Mesenchymal stem cell (in vitro differentiated cells and primary cell): ENCODE results near the gene TRIM31.
A peak's percentile ranks its signal among the peaks of the same experiment; 100 is the strongest.

ENCODE experiments used
- DNase-seq: peaks from one replicate; pipeline ENCODE4 v3.0.0-alpha.2; 2013
- H2AFZ ChIP-seq: one replicate; pipeline ENCODE4 v1.6.1; 2013; ENCODE audit warnings: low read depth, mild to moderate bottlenecking, control low read depth, inconsistent platforms, low read length, moderate library complexity
- H2AK5ac ChIP-seq: 2 replicates; pipeline ENCODE4 v1.6.1; 2013; ENCODE audit warnings: low read length, moderate library complexity, mild to moderate bottlenecking, inconsistent platforms; ENCODE audit not compliant: severe bottlenecking
- H2BK120ac ChIP-seq: one replicate; pipeline ENCODE4 v1.6.1; 2013; ENCODE audit warnings: low read depth, mild to moderate bottlenecking, inconsistent platforms, low read length, moderate library complexity
- H2BK12ac ChIP-seq, 2 experiments: one replicate each; pipeline ENCODE4 v1.6.1; 2013; ENCODE audit warnings: inconsistent platforms in 2 of 2, low read length in 2 of 2, mild to moderate bottlenecking in 2 of 2, moderate library complexity in 2 of 2, control low read depth in 1 of 2
- H2BK15ac ChIP-seq: one replicate; pipeline ENCODE4 v1.6.1; 2013; ENCODE audit warnings: mild to moderate bottlenecking, low read depth, inconsistent platforms; ENCODE audit not compliant: poor library complexity, severe bottlenecking
- H2BK5ac ChIP-seq: 2 replicates; pipeline ENCODE4 v1.6.1; 2013; ENCODE audit warnings: low read depth, mild to moderate bottlenecking, low read length, control low read depth, inconsistent platforms; ENCODE audit not compliant: poor library complexity, severe bottlenecking
- H3K14ac ChIP-seq, 2 experiments: one replicate each; pipeline ENCODE4 v1.6.1; 2013; ENCODE audit warnings: inconsistent platforms in 2 of 2, low read length in 2 of 2, control low read depth in 1 of 2, mild to moderate bottlenecking in 1 of 2, moderate library complexity in 1 of 2
- H3K18ac ChIP-seq, 2 experiments: one replicate each; pipeline ENCODE4 v1.6.1; 2013; ENCODE audit warnings: inconsistent platforms in 2 of 2, low read length in 2 of 2, control low read depth in 1 of 2, low read depth in 1 of 2, mild to moderate bottlenecking in 1 of 2
- H3K23ac ChIP-seq, 2 experiments: one replicate each; pipeline ENCODE4 v1.6.1; 2013; ENCODE audit warnings: inconsistent platforms in 2 of 2, low read length in 2 of 2, mild to moderate bottlenecking in 2 of 2, moderate library complexity in 2 of 2, control low read depth in 1 of 2
- H3K27ac ChIP-seq: 2 replicates; pipeline ENCODE4 v1.5.1; 2013; ENCODE audit warnings: mild to moderate bottlenecking, moderate library complexity, low read length, control low read depth, inconsistent platforms; ENCODE audit not compliant: poor library complexity, severe bottlenecking
- H3K27me3 ChIP-seq, 2 experiments: 2 replicates each; pipeline versions ENCODE4 v1.6.1 to v1.7.0; 2013; ENCODE audit warnings: low read length in 2 of 2, mild to moderate bottlenecking in 2 of 2, moderate library complexity in 2 of 2, control low read depth in 1 of 2, inconsistent platforms in 1 of 2; ENCODE audit not compliant: control insufficient read depth in 1 of 2, insufficient read depth in 1 of 2
- H3K36me3 ChIP-seq, 2 experiments: 2 replicates each; pipeline versions ENCODE4 v1.6.1 to v1.7.0; 2013; ENCODE audit warnings: low read length in 2 of 2, control low read depth in 1 of 2, inconsistent platforms in 1 of 2, low read depth in 1 of 2, mild to moderate bottlenecking in 1 of 2; ENCODE audit not compliant: insufficient read depth in 2 of 2, control insufficient read depth in 1 of 2
- H3K4ac ChIP-seq, 2 experiments: one replicate each; pipeline ENCODE4 v1.6.1; 2013; ENCODE audit warnings: inconsistent platforms in 2 of 2, low read length in 2 of 2, mild to moderate bottlenecking in 2 of 2, moderate library complexity in 2 of 2, control low read depth in 1 of 2, low read depth in 1 of 2
- H3K4me1 ChIP-seq: 2 replicates; pipeline ENCODE4 v1.6.1; 2013; ENCODE audit warnings: low read depth, low read length, control low read depth; ENCODE audit not compliant: control insufficient read depth, insufficient read depth
- H3K4me2 ChIP-seq: 2 replicates; pipeline ENCODE4 v1.6.1; 2013; ENCODE audit warnings: low read length, mild to moderate bottlenecking, inconsistent platforms; ENCODE audit not compliant: poor library complexity, severe bottlenecking
- H3K4me3 ChIP-seq, 2 experiments: 2 replicates each; pipeline versions ENCODE4 v1.5.1 to v1.7.0; 2013; ENCODE audit warnings: low read length in 2 of 2, mild to moderate bottlenecking in 2 of 2, control low read depth in 1 of 2, low read depth in 1 of 2; ENCODE audit not compliant: insufficient read depth in 1 of 2
- H3K79me1 ChIP-seq: replicated peaks from 2 replicates; pipeline ENCODE4 v1.6.1; 2013; ENCODE audit warnings: mild to moderate bottlenecking, control low read depth, low read length, inconsistent platforms; ENCODE audit not compliant: poor library complexity, severe bottlenecking
- H3K9ac ChIP-seq: 2 replicates; pipeline ENCODE4 v1.7.0; 2013; ENCODE audit warnings: mild to moderate bottlenecking, low read length, moderate library complexity
- H3K9me3 ChIP-seq: 2 replicates; pipeline ENCODE4 v1.7.0; 2013; ENCODE audit warnings: mild to moderate bottlenecking, low read length; ENCODE audit not compliant: control insufficient read depth
- H4K8ac ChIP-seq: one replicate; pipeline ENCODE4 v1.6.1; 2013; ENCODE audit warnings: inconsistent platforms, mild to moderate bottlenecking, low read length, moderate library complexity
- H4K91ac ChIP-seq: one replicate; pipeline ENCODE4 v1.6.1; 2013; ENCODE audit warnings: mild to moderate bottlenecking, low read length, inconsistent platforms
- WGBS: methylation state at CpG from one replicate; pipeline ENCODE4 v1.1.7; 2013; ENCODE audit warnings: mixed read lengths; 5-methylcytosine and 5-hydroxymethylcytosine counted together

TRIM31 gene

GRCh38 chr6:30100585-30101443 lies 12.1 kb downstream of the TRIM31 start:
- no peak for DNase-seq
- peak overlapping the region; percentile 37 to 76 for H3K4me3 ChIP-seq
- H3K4me2 ChIP-seq, result peak overlapping the region; percentile 69
- no peaks in the 10 kb centered on the region for H3K9me3 ChIP-seq
- H2BK15ac ChIP-seq, result peak overlapping the region; percentile 37
- 7% methylated on average over 43 of the region's 47 CpGs for WGBS
- no peak overlapping the region for H2BK5ac ChIP-seq
- H3K27me3 ChIP-seq, result peaks cover 65 to 75% of the 10 kb centered on the region in 2 experiments
- H4K8ac ChIP-seq, result no peak overlapping the region
- H3K23ac ChIP-seq, result no peak overlapping the region
- H2AFZ ChIP-seq, result no peak overlapping the region
- no peaks in the 10 kb centered on the region for H3K79me1 ChIP-seq
- peak overlapping the region; percentile 25 for H3K9ac ChIP-seq
- no peak overlapping the region for H2BK120ac ChIP-seq
- H2BK12ac ChIP-seq, result no peak overlapping the region
- H3K18ac ChIP-seq, result no peak overlapping the region
- H4K91ac ChIP-seq, result no peak overlapping the region
- H3K14ac ChIP-seq, result peak overlapping the region in 1 of 2 experiments; percentile 26
- H2AK5ac ChIP-seq, result no peak overlapping the region
- H3K4me1 ChIP-seq, result peaks cover 23% of the 10 kb centered on the region
- no peak overlapping the region for H3K27ac ChIP-seq
- no peaks in the 10 kb centered on the region for H3K36me3 ChIP-seq
- H3K4ac ChIP-seq, result no peak overlapping the region

- H3K4ac ChIP-seq, result no peak overlapping the region
- H4K91ac ChIP-seq, result no peak overlapping the region
- H4K8ac ChIP-seq, result no peak overlapping the region
- 20% methylated on average over 6 of the region's 8 CpGs for WGBS
- H3K27ac ChIP-seq, result no peak overlapping the region
- H3K9ac ChIP-seq, result peak overlapping the region; percentile 25
- peaks cover 24% of the 10 kb centered on the region for H3K4me1 ChIP-seq
- no peak overlapping the region for H2BK15ac ChIP-seq
- H2AFZ ChIP-seq, result no peak overlapping the region
- no peaks in the 10 kb centered on the region for H3K79me1 ChIP-seq
- DNase-seq, result no peak
- no peak overlapping the region for H3K14ac ChIP-seq
- no peak overlapping the region for H3K18ac ChIP-seq
- H2AK5ac ChIP-seq, result no peak overlapping the region
- H3K27me3 ChIP-seq, result peaks cover 64 to 75% of the 10 kb centered on the region in 2 experiments
- H3K4me3 ChIP-seq, result peak overlapping the region in 1 of 2 experiments; percentile 76
- no peak overlapping the region for H2BK12ac ChIP-seq
- H2BK5ac ChIP-seq, result no peak overlapping the region
- no peak overlapping the region for H2BK120ac ChIP-seq
- H3K36me3 ChIP-seq, result no peaks in the 10 kb centered on the region
- H3K23ac ChIP-seq, result no peak overlapping the region
- no peak overlapping the region for H3K4me2 ChIP-seq
- H3K9me3 ChIP-seq, result no peaks in the 10 kb centered on the region
Observed at GRCh38 chr6:30100154-30100553, 12.7 kb downstream of the TRIM31 start.

- Histone ChIP-seq H3K79me1 (no peaks in the 10 kb centered on the region), H3K9ac (no peak overlapping the region), H2BK15ac (no peak overlapping the region), H3K4me2 (no peak overlapping the region), H3K18ac (no peak overlapping the region), H3K27ac (no peak overlapping the region), H2AK5ac (no peak overlapping the region), H3K23ac (no peak overlapping the region), H3K9me3 (no peaks in the 10 kb centered on the region), H3K27me3 (peaks cover 60 to 68% of the 10 kb centered on the region in 2 experiments), H2BK5ac (no peak overlapping the region), H2BK12ac (no peak overlapping the region), H3K4me1 (peaks cover 19% of the 10 kb centered on the region), H3K4me3 (no peak overlapping the region), H2AFZ (no peak overlapping the region), H3K36me3 (no peaks in the 10 kb centered on the region), H3K4ac (no peak overlapping the region), H2BK120ac (no peak overlapping the region), H4K8ac (no peak overlapping the region), H4K91ac (no peak overlapping the region), H3K14ac (no peak overlapping the region)
- 69% methylated on average over 4 of the region's 4 CpGs for WGBS
- no peak for DNase-seq
Observed at GRCh38 chr6:30097902-30098768, 14.8 kb downstream of the TRIM31 start.

- no peak for DNase-seq
- no peak overlapping the region for H2AK5ac ChIP-seq
- no peak overlapping the region for H3K14ac ChIP-seq
- no peak overlapping the region for H2AFZ ChIP-seq
- WGBS, result 33% methylated on average over 1 of the region's 1 CpG
- no peak overlapping the region for H4K8ac ChIP-seq
- H2BK15ac ChIP-seq, result no peak overlapping the region
- no peak overlapping the region for H2BK12ac ChIP-seq
- no peak overlapping the region for H3K23ac ChIP-seq
- H3K4me2 ChIP-seq, result no peak overlapping the region
- H2BK5ac ChIP-seq, result no peak overlapping the region
- H3K18ac ChIP-seq, result no peak overlapping the region
- H3K4ac ChIP-seq, result no peak overlapping the region
- no peak overlapping the region for H2BK120ac ChIP-seq
- no peak overlapping the region for H4K91ac ChIP-seq
- no peaks in the 10 kb centered on the region for H3K9me3 ChIP-seq
- no peaks in the 10 kb centered on the region for H3K79me1 ChIP-seq
- no peak overlapping the region for H3K4me3 ChIP-seq
- H3K27ac ChIP-seq, result no peak overlapping the region
- peaks cover 13% of the 10 kb centered on the region for H3K4me1 ChIP-seq
- H3K36me3 ChIP-seq, result no peaks in the 10 kb centered on the region
- H3K9ac ChIP-seq, result no peak overlapping the region
- H3K27me3 ChIP-seq, result peaks cover 66 to 74% of the 10 kb centered on the region in 2 experiments
Observed at GRCh38 chr6:30096829-30097228, 16.1 kb downstream of the TRIM31 start.
